HG02623 (cell line): ENCODE measurements around the gene BCOR.

ENCODE experiments used
- ATAC-seq: cut with Tn5 transposase; IDR thresholded peaks from one replicate; pipeline ENCODE4 v1.9.1; 2021; ENCODE audit warnings: moderate library complexity; ENCODE audit not compliant: unreplicated experiment

BCOR gene

DNA sequence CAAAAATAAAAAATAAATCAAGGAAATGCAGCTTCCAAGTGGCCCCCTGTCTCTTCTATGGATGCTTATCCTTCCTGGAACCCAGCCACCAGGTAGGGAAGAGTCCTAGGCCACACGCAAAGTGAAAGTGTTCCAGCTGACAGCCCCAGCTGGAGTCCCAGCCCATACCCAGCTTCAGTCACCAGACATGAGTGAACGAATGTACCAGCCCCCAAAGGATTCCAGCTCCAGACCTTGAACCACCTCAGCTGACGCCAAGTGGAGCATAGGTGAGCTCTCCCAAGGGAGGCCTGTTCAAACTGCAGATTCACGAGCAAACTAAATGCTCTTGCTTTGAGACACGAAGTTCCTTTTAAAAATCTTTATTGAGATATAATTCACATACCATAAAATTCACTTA lies 62.0 kb downstream of the BCOR start:
- no peak for ATAC-seq

DNA sequence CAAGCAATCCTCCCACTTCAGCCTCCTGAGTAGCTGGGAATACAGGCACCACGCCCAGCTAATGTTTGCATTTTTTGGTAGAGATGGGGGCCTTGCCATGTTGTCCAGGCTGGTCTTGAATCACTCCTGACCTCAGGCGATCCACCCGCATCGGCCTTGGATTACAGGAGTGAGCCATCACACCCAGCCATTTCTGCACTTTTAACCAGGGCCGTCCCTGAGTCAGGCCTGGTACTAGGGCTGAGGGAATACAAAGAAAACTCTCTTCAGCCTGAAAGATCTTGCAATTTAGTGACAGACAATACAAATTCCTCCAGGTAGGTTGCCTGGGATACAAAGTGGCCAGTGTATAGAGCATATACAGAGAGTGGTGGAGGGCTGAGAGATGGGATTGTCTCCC lies 65.8 kb downstream of the BCOR start:
- ATAC-seq = no peak

DNA sequence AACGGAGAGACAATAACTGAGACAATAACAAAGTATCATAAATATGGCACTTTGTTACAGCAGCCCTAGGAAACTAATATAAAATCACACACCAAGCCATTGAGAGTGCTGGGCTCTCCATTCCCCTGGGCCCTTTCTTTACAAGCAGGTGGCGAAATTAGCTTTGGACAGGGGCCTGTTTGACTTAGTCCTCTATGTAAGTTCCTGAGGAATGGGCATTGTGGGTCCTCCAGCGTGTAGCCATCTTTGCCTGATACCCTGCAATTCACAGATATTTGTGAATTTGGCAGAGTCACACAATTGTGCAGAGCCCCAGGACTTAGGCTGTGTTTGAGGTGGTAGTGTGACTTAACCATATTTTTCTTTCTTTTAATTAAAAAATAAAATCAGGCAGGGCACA lies 67.6 kb downstream of the BCOR start:
- no peak for ATAC-seq

DNA sequence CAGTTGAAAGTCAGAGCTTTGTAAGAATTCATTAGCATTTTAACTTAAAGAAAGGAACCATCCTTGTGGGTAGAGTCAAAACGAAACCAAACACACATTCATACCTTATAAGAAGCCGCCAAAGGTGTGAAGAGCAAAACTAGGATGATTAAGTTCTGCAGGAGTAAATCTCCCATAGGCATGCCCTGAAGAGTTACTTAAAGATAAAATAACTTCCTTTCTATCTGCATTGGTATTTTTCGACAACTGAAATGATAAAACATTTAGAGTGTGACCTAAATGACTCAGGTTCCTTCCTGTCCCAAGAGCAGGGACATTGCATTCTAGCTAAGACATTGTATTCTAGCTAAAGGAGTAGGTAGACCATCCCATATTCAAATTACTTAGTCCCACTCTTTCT lies 75.3 kb downstream of the BCOR start:
- ATAC-seq = no peak

DNA sequence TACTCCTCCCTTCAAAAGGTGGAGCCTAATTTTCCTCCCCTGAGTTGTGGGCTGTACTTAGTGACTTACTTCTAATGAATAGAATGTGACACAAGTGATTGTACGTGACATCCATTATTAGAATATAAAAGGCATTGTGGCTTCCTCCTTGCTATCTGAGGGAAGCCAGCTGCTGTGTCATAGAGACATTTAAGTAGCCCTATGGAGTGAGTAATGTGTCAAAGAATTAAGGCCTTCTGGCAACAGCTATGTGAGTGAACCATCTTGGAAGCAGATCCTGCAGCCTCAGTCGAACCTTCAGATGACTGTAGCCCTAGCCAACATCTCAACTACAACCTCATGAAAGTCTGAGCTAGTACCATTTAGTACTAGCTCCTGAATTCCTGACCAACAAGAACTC lies 76.1 kb downstream of the BCOR start:
- ATAC-seq = no peak

DNA sequence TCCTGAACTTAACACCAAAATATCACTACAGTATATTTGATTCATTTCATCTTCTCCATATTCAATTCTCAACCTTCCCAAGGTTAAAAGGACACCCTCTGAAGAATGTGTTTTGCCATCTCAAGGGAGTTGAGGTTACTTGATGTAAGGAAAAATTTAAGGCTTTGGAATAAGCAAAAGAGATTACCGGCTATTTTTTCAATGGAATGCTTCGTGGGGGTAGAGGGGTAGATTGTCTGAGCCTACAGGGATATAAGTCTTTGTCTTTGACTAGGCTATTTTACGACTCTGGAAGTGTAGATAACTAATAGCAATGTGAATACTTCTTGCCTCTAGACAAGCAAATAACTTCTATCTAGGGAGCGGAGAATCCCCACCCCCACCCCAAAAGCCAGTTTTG lies 78.2 kb downstream of the BCOR start:
- no peak for ATAC-seq

DNA sequence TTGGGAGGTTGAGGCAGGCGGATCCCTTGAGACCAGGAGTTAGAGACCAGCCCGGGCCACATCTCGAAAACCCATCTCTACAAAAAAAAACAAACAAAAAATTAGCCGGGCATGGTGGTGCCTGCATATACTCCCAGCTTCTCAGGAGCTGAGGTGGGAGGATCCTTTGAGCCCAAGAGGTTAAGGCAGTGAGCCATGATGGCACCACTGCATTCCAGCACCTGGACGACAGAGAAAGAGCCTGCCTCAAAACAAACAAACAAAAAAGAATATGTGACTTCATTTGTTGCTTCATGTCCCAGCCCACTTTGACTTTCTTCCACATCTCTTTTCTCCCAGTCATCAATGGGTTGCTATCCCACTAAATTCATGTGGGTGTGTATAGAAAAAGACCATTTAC lies 79.7 kb downstream of the BCOR start:
- ATAC-seq = no peak

DNA sequence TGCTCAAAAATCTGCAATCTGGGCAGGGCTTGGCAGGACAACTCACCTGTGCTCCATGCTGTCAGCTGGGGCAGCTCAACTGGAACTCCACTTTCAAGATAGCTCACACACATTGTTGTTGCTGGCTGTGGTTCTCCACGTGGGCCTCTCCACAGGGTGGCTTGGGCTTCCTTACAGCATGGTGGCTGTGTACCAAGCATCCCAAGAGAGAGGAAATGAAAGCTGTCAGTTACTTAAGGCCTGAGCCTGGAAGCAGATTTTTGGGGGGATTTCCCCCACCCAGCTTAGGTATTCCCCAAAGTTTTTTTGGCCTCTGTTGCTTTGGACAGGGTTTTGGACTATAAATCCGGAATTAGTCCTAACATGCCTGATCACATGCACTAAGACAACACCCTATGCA lies 81.0 kb downstream of the BCOR start:
- ATAC-seq = no peak

DNA sequence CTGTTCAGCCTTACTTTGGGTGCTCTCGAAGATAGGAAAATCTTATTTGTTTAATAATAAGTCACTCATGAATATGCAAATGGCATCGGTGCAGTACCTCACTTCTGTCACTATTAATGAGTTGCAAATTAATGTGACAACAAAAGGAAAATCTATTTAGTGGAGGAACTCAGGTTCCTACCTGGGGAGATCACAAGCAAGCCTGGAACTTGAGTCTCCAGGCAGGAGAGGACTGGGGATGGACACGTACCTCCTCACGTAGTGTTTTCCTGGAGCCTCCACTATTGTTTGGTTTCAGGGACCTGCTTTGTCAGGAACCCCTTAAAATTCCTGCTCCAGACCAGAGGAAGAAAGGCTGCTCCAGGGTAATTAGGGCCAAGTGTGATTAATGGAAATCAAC lies 82.1 kb downstream of the BCOR start:
- ATAC-seq = no peak

DNA sequence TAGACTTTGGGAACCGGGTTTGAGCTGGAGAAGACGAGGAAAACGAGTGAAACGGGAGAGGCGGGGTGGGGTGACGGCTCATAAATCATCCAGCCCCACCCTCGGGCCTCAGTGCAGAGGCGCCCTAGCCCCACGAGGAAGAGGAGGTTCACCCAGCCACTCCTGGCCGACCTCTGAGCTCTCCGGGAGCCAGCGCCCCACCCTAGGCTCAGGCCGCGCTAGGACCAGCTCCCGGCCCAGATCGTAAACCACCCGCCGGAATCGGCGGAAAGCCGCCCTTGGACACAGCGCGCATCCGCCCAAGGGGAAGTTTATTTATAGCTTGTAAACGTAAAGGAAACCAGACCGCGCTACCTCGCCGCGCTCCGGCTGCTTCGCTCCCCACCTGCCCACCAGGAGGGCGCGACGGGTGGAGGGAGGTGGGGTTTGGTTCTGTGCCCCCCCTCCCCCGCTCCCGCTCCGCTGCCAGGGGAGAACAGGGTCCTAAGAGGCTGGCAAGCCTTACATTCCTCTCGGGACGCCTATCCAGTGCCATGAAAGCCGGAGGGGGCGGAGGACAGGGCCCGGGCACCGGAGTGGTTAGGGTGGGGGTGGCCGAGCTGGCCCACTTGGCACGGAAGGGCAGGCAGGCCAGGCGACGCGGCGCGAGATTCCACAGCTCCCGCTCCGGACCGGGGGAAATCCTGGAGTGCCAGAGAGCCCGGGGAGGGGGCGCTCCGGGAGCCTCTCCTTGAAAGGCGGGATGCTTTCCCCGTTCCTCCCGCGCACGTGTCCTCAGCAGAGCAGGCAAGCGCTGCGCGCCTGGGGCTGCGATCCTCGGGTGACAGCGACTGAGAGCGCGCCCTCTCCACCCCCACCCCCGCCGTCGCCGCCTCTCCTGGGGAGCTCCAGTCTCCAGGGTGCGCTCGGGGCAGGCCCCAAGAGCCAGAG lies 84.2 kb downstream of the BCOR start:
- ATAC-seq = no peak

DNA sequence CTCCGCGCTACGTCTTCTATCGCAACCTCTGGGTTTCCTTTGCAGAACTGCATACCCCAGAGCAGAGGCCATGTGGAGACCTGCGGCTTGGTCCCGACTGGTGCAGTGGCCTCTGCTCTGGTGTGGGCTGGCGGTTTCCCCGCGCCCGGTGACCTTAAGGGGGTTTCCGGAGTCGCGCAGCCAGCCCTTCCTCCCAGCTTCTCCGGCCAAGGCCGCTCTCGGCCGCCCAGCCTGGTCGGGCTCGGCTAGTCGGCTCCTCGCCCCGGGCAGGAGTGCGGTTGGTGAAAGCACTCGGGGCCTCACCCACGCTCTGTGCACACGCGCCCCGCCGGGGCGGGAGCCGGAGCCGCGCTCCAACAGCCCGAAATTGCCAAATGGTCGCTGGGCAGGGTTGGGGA lies 84.9 kb downstream of the BCOR start:
- no peak for ATAC-seq

DNA sequence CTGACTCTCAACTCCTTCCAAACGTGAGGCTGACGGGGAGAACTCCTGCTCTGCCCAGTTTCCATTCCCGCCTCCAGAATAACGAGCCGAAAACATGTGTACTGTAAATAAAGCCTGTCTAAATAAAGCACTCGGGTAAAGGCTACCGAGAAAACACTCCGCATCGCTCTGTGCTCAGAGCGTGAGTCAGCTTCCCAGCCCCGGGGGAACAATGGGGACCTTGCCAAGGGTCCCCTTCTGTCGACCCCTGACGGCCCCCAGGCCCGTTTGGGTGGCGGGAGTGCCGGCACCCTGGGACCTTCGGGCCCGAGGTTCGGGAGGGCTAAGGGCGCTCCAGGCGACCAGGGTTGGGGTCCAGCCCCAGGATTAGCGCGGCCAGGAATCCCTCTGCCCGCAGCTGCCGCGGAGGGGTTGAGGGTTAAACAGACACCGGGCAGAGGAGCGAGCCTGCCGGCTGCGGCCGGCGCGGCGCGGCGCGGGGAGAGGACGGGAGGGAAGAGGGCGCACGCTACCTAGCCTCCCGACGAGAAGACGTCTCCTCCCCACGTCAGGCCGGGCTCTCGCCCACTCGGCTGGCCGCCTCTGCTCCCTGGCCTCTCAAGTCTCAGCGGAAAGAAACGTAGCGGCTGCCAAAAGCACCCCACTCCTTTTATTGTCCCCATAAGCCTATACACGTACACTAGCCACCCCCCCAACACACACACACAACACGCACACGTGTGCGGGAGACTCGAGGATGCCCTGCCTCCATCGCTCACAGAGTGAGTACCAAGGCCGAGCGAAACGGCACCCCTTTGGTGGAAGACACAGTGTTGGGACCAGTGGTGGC lies 85.5 kb downstream of the BCOR start:
- ATAC-seq = no peak

DNA sequence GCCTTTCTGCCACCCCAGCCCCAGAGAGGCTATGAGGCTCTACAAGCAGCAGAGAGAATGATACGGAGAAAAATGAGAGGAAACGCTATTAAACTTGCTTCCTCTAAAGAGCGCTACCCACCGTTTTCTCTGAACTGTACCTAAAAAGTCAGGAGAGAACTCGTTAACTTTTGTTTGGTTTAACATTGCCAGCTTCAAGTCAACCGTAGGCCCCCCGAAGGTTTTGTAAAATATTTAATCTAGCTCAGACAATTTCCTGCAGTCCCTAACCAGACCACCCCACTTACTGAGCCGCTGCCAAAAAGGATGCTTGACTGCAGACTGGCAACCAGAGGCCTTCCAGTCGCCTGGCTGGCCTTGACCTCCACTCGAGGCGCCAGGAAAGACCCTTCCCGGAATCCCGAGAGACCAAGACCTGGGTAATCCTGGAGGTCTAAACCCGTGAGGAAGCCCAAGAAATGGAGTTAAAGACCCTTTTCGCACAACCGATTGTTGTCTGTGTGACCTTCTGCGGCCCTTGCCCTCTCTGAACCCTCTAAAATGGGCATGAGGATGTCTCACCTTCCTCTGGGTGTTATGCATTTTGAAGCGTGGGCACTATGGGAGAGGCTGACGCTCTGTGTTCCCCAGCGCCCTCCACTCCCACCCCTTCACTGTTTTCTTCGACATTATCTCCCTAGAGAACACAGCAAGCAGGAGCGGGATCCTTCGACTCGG lies 86.3 kb downstream of the BCOR start:
- ATAC-seq = no peak

DNA sequence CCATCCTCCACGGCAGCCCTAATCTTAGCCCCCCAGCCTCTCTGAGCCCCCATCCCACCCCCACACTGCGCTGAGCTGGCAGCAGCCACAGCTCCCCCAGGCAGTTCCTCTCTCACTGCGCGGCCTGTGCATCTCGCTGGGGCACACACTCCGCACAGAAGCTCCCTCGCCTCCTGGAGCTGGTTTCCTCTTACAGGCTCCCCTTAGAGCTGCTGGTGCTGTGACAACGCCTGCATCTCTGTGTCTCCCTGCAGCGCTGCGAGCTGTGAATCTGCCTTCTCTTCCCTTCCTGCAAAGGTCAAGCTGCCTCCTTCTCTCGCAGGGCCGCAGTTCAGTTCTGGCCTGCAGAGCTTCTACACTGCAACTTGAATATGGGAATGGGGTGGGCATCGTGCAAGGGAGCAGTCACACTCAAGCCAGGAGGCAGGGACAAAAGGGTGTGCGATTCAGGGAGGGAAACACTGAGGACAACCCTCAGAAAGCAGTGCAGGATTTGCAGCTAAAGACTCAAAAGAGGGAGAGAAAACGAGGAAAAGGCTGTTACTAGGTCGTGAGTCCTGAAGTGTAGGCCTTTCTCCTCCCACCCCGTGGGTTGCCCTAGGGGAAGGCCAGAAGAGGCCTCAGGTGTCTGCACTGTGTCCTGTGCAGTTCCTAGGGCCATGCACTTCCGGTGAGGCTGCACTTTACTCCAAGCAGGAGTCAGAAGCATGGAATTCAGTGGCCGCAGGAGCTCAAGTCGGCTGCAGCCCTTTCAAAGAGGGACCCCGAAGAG lies 87.0 kb downstream of the BCOR start:
- no peak for ATAC-seq

DNA sequence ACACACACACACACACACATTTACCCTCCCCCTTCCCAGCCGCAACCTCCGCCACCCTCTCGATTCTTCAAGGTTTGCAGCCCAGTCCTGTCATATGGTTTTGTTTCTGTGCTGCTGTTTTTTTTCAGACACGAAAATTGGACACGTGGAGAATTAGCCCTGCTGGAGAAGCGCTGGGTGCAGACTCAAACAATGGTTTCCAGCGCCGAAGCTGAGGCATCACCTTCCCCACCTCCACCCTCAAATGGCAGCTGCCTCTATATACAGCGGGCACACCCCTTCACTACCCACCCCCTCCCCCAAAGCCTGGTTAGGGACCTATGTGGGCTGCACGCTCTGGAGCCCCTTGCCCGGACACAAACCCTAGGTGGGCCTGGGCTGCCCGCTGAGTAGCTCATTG lies 87.9 kb downstream of the BCOR start:
- no peak for ATAC-seq

DNA sequence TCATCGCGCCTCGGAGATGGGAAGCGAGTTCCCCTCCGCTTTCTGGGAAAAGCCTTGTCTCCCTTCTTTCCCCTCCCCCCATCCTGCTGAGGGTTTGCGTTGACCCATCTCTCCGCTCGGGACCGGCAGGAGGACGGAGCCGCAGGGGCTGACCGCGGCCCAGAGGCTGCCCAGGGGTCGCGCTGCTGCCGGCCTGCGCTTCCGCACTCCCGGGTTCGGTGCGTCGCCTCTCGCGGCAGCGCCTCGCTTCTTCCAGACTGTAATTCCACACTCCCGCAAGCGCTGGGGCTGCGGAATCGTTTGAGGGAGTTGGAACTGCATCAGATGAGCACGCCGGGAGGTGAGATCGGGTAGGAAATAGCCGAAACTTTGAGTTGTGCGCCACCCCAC lies 88.3 kb downstream of the BCOR start:
- ATAC-seq = no peak

DNA sequence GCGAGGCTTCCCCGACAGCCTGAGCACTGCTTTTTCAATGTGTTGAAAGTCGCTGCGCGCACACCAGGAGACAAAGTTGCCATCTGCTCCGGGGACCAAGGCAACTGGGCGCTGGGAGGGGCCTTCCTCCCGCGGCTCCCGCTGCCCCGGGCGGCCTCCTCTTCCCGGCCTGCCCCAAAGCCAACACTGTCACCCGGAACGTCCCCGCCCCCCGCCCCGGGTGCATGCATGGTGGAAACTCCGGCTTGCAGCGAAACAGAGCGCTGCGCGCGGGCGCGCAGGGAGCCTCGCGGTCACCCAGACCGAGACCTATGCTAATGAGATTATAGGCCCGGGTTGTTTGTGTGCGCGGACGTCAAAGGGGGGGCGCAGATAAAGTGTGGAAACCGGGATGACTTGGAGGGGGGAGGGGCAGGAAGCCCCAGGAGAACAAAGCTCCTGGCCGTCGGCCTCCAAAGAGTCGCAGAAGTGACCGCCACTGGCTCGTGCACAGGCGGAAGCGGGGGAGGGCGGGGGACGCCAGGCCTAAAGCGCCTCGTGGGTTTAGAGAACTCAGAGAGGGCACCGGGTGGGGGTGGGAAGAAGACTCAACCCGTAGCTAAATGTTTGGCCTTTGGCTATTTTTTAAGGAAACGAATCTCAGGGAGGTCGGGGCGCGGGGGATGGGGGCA lies 88.8 kb downstream of the BCOR start:
- no peak for ATAC-seq

DNA sequence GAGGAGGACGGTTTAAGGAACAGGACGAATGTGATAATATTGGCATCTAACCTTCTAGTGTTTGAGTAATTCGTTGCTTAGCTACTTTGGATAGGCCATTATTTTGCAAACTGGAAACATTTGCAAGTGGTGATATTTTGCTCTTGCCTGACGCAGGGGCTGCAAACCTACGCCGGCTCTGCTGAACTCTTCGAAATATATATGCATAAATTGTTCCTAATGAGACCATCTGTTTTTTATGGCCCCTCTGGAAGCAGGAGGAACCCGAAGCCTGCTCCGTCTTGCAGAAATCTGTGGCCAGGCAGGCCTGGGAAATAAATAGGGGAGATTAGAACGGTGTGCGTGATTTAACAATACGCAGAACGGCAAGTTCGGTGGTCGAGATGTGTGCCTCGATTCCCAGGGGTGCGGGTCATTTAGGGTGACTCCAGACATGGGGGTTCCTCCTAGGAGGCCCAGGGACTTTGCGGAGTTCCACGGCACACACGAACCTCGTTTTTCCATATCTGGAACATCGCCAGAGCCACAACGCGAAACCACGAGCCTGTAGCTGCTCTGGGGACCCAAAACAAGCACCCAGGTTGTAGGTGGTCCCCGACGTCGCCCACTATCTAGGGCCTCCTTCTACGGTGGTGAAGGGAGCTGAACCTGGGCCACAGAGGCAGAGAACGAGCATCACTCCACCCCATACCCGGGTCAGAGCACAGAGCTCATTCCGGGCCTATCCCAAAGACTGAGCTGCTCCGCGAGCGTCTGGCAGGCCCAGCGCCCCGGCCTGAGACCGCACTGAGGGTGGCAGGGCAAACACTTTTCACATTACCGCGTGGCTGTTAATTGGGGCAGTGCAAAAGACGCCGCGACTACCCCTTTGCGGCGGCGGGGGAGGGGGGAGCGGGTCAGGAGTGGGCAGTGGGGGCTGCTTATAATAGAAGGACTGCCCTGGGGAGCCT lies 89.7 kb downstream of the BCOR start:
- no peak for ATAC-seq

DNA sequence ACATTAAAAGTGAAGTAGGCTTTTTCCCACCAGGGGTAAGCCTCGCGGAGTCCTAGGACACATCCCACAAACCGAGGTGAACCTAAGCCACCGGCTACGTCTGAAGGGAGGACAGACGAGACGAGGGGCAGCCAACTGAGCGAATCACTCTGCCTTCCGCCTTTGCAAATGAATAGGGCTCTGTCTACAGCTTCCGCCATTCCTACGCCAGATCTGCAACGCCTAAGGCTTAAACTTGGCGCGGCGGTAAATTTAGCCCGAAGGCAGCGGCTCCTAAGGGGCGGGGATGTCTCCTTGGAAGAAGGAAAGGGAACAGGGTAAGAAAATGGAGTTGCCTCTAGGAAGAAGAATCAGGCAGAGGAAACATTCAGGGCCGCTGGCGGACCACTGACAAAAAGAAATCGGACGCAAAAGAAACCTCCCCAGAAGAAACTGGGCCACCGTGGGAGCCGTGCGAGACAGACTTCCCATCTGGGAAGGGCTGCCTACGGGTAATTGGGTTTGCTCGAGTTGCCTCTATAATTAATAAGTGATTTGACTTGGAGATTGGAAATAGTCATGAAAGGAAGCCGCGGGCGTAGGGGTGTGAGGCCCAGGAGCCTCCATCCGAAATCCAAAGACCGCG lies 90.5 kb downstream of the BCOR start:
- ATAC-seq = no peak
